ENCODE measurements around the gene OAS3.
"Not testable (repeated sequence)": the region's sequence is repeated elsewhere in the genome, so short reads cannot be mapped to it uniquely, and the experiment has no call there.

The OAS3 gene

GRCh38 chr12:112916270-112916669, 22.0 kb upstream of the OAS3 start:
- DNase-seq (ENCODE audit: extremely low spot score): no peak
- CTCF ChIA-PET: no interaction called here
- no peak for TF ChIP-seq L3MBTL2 (conservative IDR thresholded peaks at IDR 0.05)
- no peak for TF ChIP-seq PKNOX1 (IDR thresholded peaks at IDR 0.05)
- no peak for TF ChIP-seq FOXM1 (IDR thresholded peaks at IDR 0.05; ENCODE audit: borderline replicate concordance)
- TF ChIP-seq SP1 (IDR thresholded peaks at IDR 0.05): no peak
- TF ChIP-seq BHLHE40 (IDR thresholded peaks at IDR 0.05; ENCODE audit: borderline replicate concordance): no peak
- no peak for TF ChIP-seq SUZ12 (IDR thresholded peaks at IDR 0.05)
- TF ChIP-seq HDGF (IDR thresholded peaks at IDR 0.05; ENCODE audit: borderline replicate concordance): no peak
- TF ChIP-seq LEF1 (IDR thresholded peaks at IDR 0.05; ENCODE audit: borderline replicate concordance): no peak
- no peak for TF ChIP-seq FOXA1 (IDR thresholded peaks at IDR 0.05)
- no peak for TF ChIP-seq ARNT (IDR thresholded peaks at IDR 0.05)
- no peak for TF ChIP-seq ELF4 (IDR thresholded peaks at IDR 0.05)
- TF ChIP-seq ZNF384 (IDR thresholded peaks at IDR 0.05): no peak
- TF ChIP-seq CTBP1 (IDR thresholded peaks at IDR 0.05; ENCODE audit: borderline replicate concordance): no peak
- no peak for TF ChIP-seq TARDBP (IDR thresholded peaks at IDR 0.05)
- no peak for TF ChIP-seq FOXK2 (IDR thresholded peaks at IDR 0.05)
- no peak for TF ChIP-seq NFRKB (IDR thresholded peaks at IDR 0.05)
- POLR2A ChIA-PET: no interaction called here

GRCh38 chr12:112919121-112919520, 19.2 kb upstream of the OAS3 start:
- DNase-seq (ENCODE audit: extremely low spot score): no peak
- TF ChIP-seq SP1 (IDR thresholded peaks at IDR 0.05): no peak
- TF ChIP-seq FOXA1 (IDR thresholded peaks at IDR 0.05): no peak
- no peak for TF ChIP-seq L3MBTL2 (conservative IDR thresholded peaks at IDR 0.05)
- no peak for TF ChIP-seq ELF4 (IDR thresholded peaks at IDR 0.05)
- TF ChIP-seq HDGF (IDR thresholded peaks at IDR 0.05; ENCODE audit: borderline replicate concordance): no peak
- no peak for TF ChIP-seq ARNT (IDR thresholded peaks at IDR 0.05)
- TF ChIP-seq FOXK2 (IDR thresholded peaks at IDR 0.05): no peak
- no peak for TF ChIP-seq NFRKB (IDR thresholded peaks at IDR 0.05)
- no peak for TF ChIP-seq SUZ12 (IDR thresholded peaks at IDR 0.05)
- TF ChIP-seq FOXM1 (IDR thresholded peaks at IDR 0.05; ENCODE audit: borderline replicate concordance): no peak
- TF ChIP-seq LEF1 (IDR thresholded peaks at IDR 0.05; ENCODE audit: borderline replicate concordance): no peak
- no peak for TF ChIP-seq PKNOX1 (IDR thresholded peaks at IDR 0.05)
- no peak for TF ChIP-seq ZNF384 (IDR thresholded peaks at IDR 0.05)
- TF ChIP-seq BHLHE40 (IDR thresholded peaks at IDR 0.05; ENCODE audit: borderline replicate concordance): no peak
- TF ChIP-seq TARDBP (IDR thresholded peaks at IDR 0.05): no peak
- POLR2A ChIA-PET: no interaction called here
- CTCF ChIA-PET: no interaction called here

- no peak for DNase-seq (ENCODE audit: extremely low spot score)
- TF ChIP-seq BHLHE40 (IDR thresholded peaks at IDR 0.05; ENCODE audit: borderline replicate concordance) (no peak), LEF1 (IDR thresholded peaks at IDR 0.05; ENCODE audit: borderline replicate concordance) (no peak)
- POLR2A ChIA-PET: no interaction called here
- CTCF ChIA-PET: no interaction called here
These were observed 13.3 kb upstream of the OAS3 start for GRCh38 chr12:112924986-112925385.

GRCh38 chr12:112926416-112927033, 11.7 kb upstream of the OAS3 start:
- CTCF ChIA-PET; POLR2A ChIA-PET; DNase-seq (ENCODE audit: extremely low spot score): not testable (repeated sequence)

GRCh38 chr12:112927475-112927874, 10.8 kb upstream of the OAS3 start:
- TF ChIP-seq ELF4 (IDR thresholded peaks at IDR 0.05): no peak
- TF ChIP-seq FOXK2 (IDR thresholded peaks at IDR 0.05): no peak
- no peak for TF ChIP-seq SUZ12 (IDR thresholded peaks at IDR 0.05)
- TF ChIP-seq FOXA1 (IDR thresholded peaks at IDR 0.05): no peak
- TF ChIP-seq SP1 (IDR thresholded peaks at IDR 0.05): no peak
- TF ChIP-seq LEF1 (IDR thresholded peaks at IDR 0.05; ENCODE audit: borderline replicate concordance): no peak
- TF ChIP-seq L3MBTL2 (conservative IDR thresholded peaks at IDR 0.05): no peak
- no peak for TF ChIP-seq HDGF (IDR thresholded peaks at IDR 0.05; ENCODE audit: borderline replicate concordance)
- TF ChIP-seq BHLHE40 (IDR thresholded peaks at IDR 0.05; ENCODE audit: borderline replicate concordance): no peak
- TF ChIP-seq NFRKB (IDR thresholded peaks at IDR 0.05): no peak
- no peak for TF ChIP-seq TARDBP (IDR thresholded peaks at IDR 0.05)
- TF ChIP-seq ZNF384 (IDR thresholded peaks at IDR 0.05): no peak
- no peak for DNase-seq (ENCODE audit: extremely low spot score)
- CTCF ChIA-PET: no interaction called here
- POLR2A ChIA-PET: no interaction called here

GRCh38 chr12:112927925-112928324, 10.3 kb upstream of the OAS3 start:
- no peak for DNase-seq (ENCODE audit: extremely low spot score)
- ChIA-PET CTCF (no interaction called here), POLR2A (no interaction called here)
- TF ChIP-seq HDGF (IDR thresholded peaks at IDR 0.05; ENCODE audit: borderline replicate concordance): no peak
- no peak for TF ChIP-seq SP1 (IDR thresholded peaks at IDR 0.05)
- no peak for TF ChIP-seq LEF1 (IDR thresholded peaks at IDR 0.05; ENCODE audit: borderline replicate concordance)
- no peak for TF ChIP-seq SUZ12 (IDR thresholded peaks at IDR 0.05)
- TF ChIP-seq ZNF384 (IDR thresholded peaks at IDR 0.05): no peak
- no peak for TF ChIP-seq NFRKB (IDR thresholded peaks at IDR 0.05)
- TF ChIP-seq BHLHE40 (IDR thresholded peaks at IDR 0.05; ENCODE audit: borderline replicate concordance): no peak
- no peak for TF ChIP-seq CTBP1 (IDR thresholded peaks at IDR 0.05; ENCODE audit: borderline replicate concordance)
- no peak for TF ChIP-seq FOXM1 (IDR thresholded peaks at IDR 0.05; ENCODE audit: borderline replicate concordance)
- TF ChIP-seq PKNOX1 (IDR thresholded peaks at IDR 0.05): no peak
- TF ChIP-seq TARDBP (IDR thresholded peaks at IDR 0.05): no peak

GRCh38 chr12:112928978-112929377, 9.3 kb upstream of the OAS3 start:
- no peak for TF ChIP-seq SP1 (IDR thresholded peaks at IDR 0.05)
- TF ChIP-seq ELF4 (IDR thresholded peaks at IDR 0.05): no peak
- TF ChIP-seq ARNT (IDR thresholded peaks at IDR 0.05): no peak
- no peak for TF ChIP-seq PKNOX1 (IDR thresholded peaks at IDR 0.05)
- no peak for TF ChIP-seq HDGF (IDR thresholded peaks at IDR 0.05; ENCODE audit: borderline replicate concordance)
- no peak for TF ChIP-seq TARDBP (IDR thresholded peaks at IDR 0.05)
- TF ChIP-seq LEF1 (IDR thresholded peaks at IDR 0.05; ENCODE audit: borderline replicate concordance): no peak
- TF ChIP-seq SUZ12 (IDR thresholded peaks at IDR 0.05): no peak
- no peak for TF ChIP-seq CTBP1 (IDR thresholded peaks at IDR 0.05; ENCODE audit: borderline replicate concordance)
- no peak for TF ChIP-seq FOXA1 (IDR thresholded peaks at IDR 0.05)
- TF ChIP-seq NFRKB (IDR thresholded peaks at IDR 0.05): no peak
- no peak for TF ChIP-seq ZNF384 (IDR thresholded peaks at IDR 0.05)
- no peak for TF ChIP-seq BHLHE40 (IDR thresholded peaks at IDR 0.05; ENCODE audit: borderline replicate concordance)
- no peak for TF ChIP-seq L3MBTL2 (conservative IDR thresholded peaks at IDR 0.05)
- no peak for TF ChIP-seq FOXK2 (IDR thresholded peaks at IDR 0.05)
- TF ChIP-seq FOXM1 (IDR thresholded peaks at IDR 0.05; ENCODE audit: borderline replicate concordance): no peak
- CTCF ChIA-PET: no interaction called here
- POLR2A ChIA-PET: no interaction called here
- DNase-seq (ENCODE audit: extremely low spot score): no peak

Measured in HEK293T (cell line).